Right renal cortex interstitium (tissue), 3 donors: ENCODE data around the gene TSC2. TPM values are rescaled to one million over a fixed set of nuclear protein-coding genes. Genes with fewer than 3 reads are reported as not detected.
"Not testable (repeated sequence)": the region's sequence is repeated elsewhere in the genome, so short reads cannot be mapped to it uniquely, and the experiment has no call there.

Source experiments
- DNase-seq, 3 donors: peaks; one replicate each; pipeline ENCODE4 v3.0.0-alpha.2; 2013; ENCODE audit warnings: low read depth in 3 of 3, low spot score in 2 of 3
- polyA plus RNA-seq, 3 donors: library from polyadenylated mRNA; unstranded; fragments of 120-200 nt; gene quantifications; one replicate each; pipeline ENCODE4 v1.2.1, GENCODE V29; 2013; ENCODE audit not compliant: insufficient read length in 3 of 3

The TSC2 gene
- polyA plus RNA-seq, 3 donors, result 98.9 to 117 (median 108) TPM

- no peak for DNase-seq
Observed at GRCh38 chr16:2009164-2009711, 38.5 kb upstream of the TSC2 start.

- DNase-seq, result peak in 1 of 3 donors; percentile 75
Observed at GRCh38 chr16:2009791-2010510, 37.8 kb upstream of the TSC2 start, which contains the start of gene ZNF598. Gene ZNF598 (minus strand): TSS chr16:2009821.

GRCh38 chr16:2011726-2012125 is 36.1 kb upstream of the TSC2 start:
- not testable (repeated sequence) for DNase-seq

GRCh38 chr16:2013527-2013926 is 34.3 kb upstream of the TSC2 start:
- DNase-seq, result no peak

GRCh38 chr16:2015117-2015946 is 32.5 kb upstream of the TSC2 start:
- DNase-seq, result no peak

- no peak for DNase-seq
Observed at GRCh38 chr16:2015947-2016208, 31.9 kb upstream of the TSC2 start.

- DNase-seq, result no peak
Observed at GRCh38 chr16:2016407-2016922, 31.3 kb upstream of the TSC2 start.

- no peak for DNase-seq
Observed at GRCh38 chr16:2019518-2019920, 28.3 kb upstream of the TSC2 start, which contains the start of gene NPW. Gene NPW (plus strand): TSS chr16:2019785.

GRCh38 chr16:2019921-2020831 is 27.6 kb upstream of the TSC2 start:
- no peak for DNase-seq

GRCh38 chr16:2022723-2023091 is 25.1 kb upstream of the TSC2 start:
- DNase-seq, result no peak

GRCh38 chr16:2023092-2024031 is 24.4 kb upstream of the TSC2 start:
- peak in 1 of 3 donors; percentile 87 for DNase-seq

- DNase-seq, result no peak
Observed at GRCh38 chr16:2024032-2024420, 23.8 kb upstream of the TSC2 start.

GRCh38 chr16:2025251-2025650 is 22.5 kb upstream of the TSC2 start:
- no peak for DNase-seq

- no peak for DNase-seq
Observed at GRCh38 chr16:2025878-2026460, 21.8 kb upstream of the TSC2 start.

GRCh38 chr16:2026461-2027023 is 21.2 kb upstream of the TSC2 start, which contains the start of gene NHERF2:
Gene NHERF2 (plus strand): TSS chr16:2026902. CDS start chr16:2027006, 104 bp downstream.
- no peak for DNase-seq

- DNase-seq, result no peak
Observed at GRCh38 chr16:2027024-2028010, 20.5 kb upstream of the TSC2 start.

- DNase-seq, result no peak
Observed at GRCh38 chr16:2028146-2028545, 19.6 kb upstream of the TSC2 start.
